Sigmoid colon (tissue), 4 donors: ENCODE results near the gene AKT1S1.

ENCODE experiments used
- EP300 ChIP-seq, 4 donors: sonication (generic); formaldehyde crosslinking; IDR thresholded peaks; one replicate each; pipeline ENCODE4 v1.6.1; 2017; ENCODE audit warnings: antibody characterized with exemption in 4 of 4
- POLR2A ChIP-seq, 2 donors: fragments of 450-650 bp; IDR thresholded peaks; one replicate each; pipeline ENCODE4 v1.6.1; 2016; ENCODE audit warnings: antibody characterized with exemption in 2 of 2, mild to moderate bottlenecking in 2 of 2, moderate library complexity in 2 of 2
- POLR2AphosphoS5 ChIP-seq, 4 donors: sonication (generic); formaldehyde crosslinking; IDR thresholded peaks; one replicate each; pipeline ENCODE4 v1.6.1; 2017; ENCODE audit warnings: antibody characterized with exemption in 4 of 4
- TF ChIP-seq, protein P1 (sequence below), 4 experiments: fragments of 450-650 bp in 3 of 4; fragments of 200-600 bp in 1 of 4; IDR thresholded peaks; one replicate each; pipeline ENCODE4 v1.5.1; 2016 to 2019; ENCODE audit warnings: antibody characterized with exemption in 4 of 4, mild to moderate bottlenecking in 3 of 4, moderate library complexity in 2 of 4

DNA sequence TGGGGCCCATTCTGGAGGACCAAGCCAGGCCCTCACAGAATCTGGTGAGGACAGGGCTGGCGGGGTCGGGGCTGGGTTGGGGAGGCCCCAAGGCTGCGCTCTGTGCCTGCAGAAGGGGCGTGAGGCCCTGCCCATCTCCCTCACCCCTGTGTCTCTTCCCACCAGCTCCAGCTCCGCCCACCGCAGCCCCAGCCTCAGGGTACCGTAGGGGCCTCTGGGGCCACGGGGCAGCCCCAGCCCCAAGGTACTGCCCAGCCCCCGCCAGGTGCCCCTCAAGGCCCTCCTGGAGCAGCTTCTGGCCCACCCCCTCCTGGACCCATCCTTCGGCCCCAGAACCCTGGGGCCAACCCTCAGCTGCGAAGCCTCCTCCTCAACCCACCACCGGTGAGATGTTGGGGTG is 41.6 kb downstream of the AKT1S1 start:
- no peak for TF ChIP-seq POLR2AphosphoS5 (IDR thresholded peaks at IDR 0.05)
- TF ChIP-seq, protein P1, sequence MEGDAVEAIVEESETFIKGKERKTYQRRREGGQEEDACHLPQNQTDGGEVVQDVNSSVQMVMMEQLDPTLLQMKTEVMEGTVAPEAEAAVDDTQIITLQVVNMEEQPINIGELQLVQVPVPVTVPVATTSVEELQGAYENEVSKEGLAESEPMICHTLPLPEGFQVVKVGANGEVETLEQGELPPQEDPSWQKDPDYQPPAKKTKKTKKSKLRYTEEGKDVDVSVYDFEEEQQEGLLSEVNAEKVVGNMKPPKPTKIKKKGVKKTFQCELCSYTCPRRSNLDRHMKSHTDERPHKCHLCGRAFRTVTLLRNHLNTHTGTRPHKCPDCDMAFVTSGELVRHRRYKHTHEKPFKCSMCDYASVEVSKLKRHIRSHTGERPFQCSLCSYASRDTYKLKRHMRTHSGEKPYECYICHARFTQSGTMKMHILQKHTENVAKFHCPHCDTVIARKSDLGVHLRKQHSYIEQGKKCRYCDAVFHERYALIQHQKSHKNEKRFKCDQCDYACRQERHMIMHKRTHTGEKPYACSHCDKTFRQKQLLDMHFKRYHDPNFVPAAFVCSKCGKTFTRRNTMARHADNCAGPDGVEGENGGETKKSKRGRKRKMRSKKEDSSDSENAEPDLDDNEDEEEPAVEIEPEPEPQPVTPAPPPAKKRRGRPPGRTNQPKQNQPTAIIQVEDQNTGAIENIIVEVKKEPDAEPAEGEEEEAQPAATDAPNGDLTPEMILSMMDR (IDR thresholded peaks at IDR 0.05), result no peak
- no peak for TF ChIP-seq POLR2A (IDR thresholded peaks at IDR 0.05)
- no peak for TF ChIP-seq EP300 (IDR thresholded peaks at IDR 0.05)
